Measurements from ENCODE around the gene UPB1. TPM values are rescaled to one million over a fixed set of nuclear protein-coding genes. Genes with fewer than 3 reads are reported as not detected.

The UPB1 gene
- total RNA-seq, 1 experiment from 2014 or later, result 0.47 TPM

GRCh38 chr22:24465975-24466374 is 29.2 kb upstream of the UPB1 start:
- no peak for DNase-seq (ENCODE audit: low read depth in 1 of 2, low spot score in 2 of 2)
- H3K27me3 ChIP-seq (replicated peaks), result no peaks in the 10 kb centered on the region
- H3K9me3 ChIP-seq (replicated peaks), result no peaks in the 10 kb centered on the region
- H3K27ac ChIP-seq, result peak overlapping the region; percentile 61
- no peak overlapping the region for H3K4me3 ChIP-seq
- no peaks in the 10 kb centered on the region for H3K36me3 ChIP-seq
- peaks cover 27% of the 10 kb centered on the region for H3K4me1 ChIP-seq (replicated peaks)

DNA sequence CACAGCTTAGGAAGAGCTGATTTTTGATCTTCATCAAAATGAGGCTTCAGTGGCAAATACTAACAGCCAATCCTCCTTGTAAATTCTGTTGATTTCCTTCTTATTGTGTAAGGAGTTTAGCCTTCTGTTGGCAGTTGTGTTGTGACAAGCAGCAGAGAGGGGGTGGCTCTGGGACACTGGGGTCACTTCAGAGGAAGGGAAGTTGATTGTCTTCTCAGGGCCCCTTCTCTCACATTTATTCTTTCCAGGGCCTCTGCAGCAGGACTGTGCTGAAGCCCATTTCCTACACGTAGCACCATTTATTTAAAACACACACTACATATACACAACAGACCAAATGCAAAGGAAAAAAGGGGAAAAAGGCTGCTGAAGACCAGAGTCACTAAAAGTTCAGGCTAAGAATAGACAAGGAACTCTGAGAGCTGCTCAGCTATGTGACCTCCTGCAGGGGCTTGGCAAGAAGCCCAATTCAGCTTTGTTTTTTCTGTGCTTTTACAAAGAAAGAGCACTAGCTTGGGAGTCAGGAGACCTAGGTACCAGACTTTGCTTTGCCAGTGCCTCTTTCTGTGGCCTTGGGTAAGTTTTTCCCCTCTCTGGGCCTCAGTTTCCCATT is 28.3 kb upstream of the UPB1 start:
- H3K9me3 ChIP-seq (replicated peaks), result no peaks in the 10 kb centered on the region
- H3K4me3 ChIP-seq, result no peak overlapping the region
- no peaks in the 10 kb centered on the region for H3K36me3 ChIP-seq
- H3K27ac ChIP-seq, result peak overlapping the region; percentile 61
- H3K4me1 ChIP-seq (replicated peaks), result peaks cover 33% of the 10 kb centered on the region
- H3K27me3 ChIP-seq (replicated peaks), result no peaks in the 10 kb centered on the region
- DNase-seq (ENCODE audit: low read depth in 1 of 2, low spot score in 2 of 2), result peak; percentile 62 to 80

DNA sequence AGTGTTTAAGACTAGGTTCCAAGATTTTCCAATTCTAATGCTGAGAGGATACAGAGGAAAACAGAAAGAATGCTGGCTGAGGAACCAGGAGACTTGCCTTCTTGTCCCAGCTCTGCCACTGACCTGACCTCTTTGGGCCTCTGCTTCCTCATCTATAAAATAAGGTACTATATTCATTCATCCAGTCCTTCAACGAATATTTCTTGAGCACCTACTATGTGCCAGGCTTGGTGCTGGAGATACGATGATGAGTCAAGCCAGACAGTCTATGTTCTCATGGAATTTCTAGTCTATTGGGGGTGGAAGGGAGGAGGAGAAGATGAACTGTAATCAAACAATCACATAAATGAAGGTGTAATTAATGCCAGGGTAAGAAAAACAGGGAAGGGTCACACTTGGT is 27.8 kb upstream of the UPB1 start:
- no peak overlapping the region for H3K4me3 ChIP-seq
- DNase-seq (ENCODE audit: low read depth in 1 of 2, low spot score in 2 of 2), result no peak
- no peaks in the 10 kb centered on the region for H3K9me3 ChIP-seq (replicated peaks)
- H3K27ac ChIP-seq, result peak overlapping the region; percentile 61
- peaks cover 33% of the 10 kb centered on the region for H3K4me1 ChIP-seq (replicated peaks)
- H3K27me3 ChIP-seq (replicated peaks), result no peaks in the 10 kb centered on the region
- no peaks in the 10 kb centered on the region for H3K36me3 ChIP-seq

DNA sequence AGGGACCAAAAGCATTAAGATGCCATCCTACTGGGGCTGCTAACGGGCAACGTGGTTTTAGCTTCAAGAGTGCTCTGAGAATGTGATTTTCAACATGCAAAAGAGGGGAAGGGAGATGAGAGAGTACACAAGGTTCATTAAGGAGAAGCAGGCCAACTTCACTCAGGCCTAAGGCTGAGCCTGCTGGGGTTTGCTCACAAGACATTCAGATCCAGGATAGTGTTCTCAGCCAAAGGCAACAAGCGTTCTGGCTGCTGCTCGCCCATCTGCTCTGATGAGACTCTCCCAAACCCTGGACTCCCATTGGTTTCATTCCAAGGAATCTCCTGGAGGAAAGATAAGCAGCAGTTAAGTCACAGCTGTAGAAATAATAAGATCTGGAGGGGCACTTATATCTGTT is 23.6 kb upstream of the UPB1 start:
- H3K4me1 ChIP-seq (replicated peaks), result peaks cover 49% of the 10 kb centered on the region
- H3K27ac ChIP-seq, result no peak overlapping the region
- no peaks in the 10 kb centered on the region for H3K9me3 ChIP-seq (replicated peaks)
- H3K27me3 ChIP-seq (replicated peaks), result no peaks in the 10 kb centered on the region
- no peak overlapping the region for H3K4me3 ChIP-seq
- no peak for DNase-seq (ENCODE audit: low read depth in 1 of 2, low spot score in 2 of 2)
- no peaks in the 10 kb centered on the region for H3K36me3 ChIP-seq

DNA sequence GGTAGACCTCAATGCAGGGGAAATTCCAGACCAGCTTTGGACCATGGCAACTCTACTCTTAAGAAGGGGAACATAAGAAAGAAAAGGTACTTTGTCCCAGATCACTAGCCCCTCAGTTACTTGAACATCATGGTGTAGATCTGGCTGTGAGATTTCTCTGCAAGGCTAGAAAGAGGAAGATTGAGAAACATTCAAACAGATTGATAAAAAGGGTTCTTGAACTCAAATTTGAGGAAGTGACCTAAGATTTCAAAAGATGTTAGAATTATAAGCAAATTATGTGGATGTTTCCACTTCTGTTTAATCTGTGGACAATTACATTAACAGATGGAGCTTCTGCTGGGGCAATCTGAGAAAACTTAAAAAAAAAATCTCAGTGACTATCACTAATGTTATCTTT is 21.8 kb upstream of the UPB1 start:
- Histone ChIP-seq H3K27me3 (replicated peaks) (no peaks in the 10 kb centered on the region), H3K4me1 (replicated peaks) (peaks cover 38% of the 10 kb centered on the region), H3K9me3 (replicated peaks) (no peaks in the 10 kb centered on the region), H3K27ac (peak overlapping the region; percentile 94), H3K4me3 (no peak overlapping the region), H3K36me3 (no peaks in the 10 kb centered on the region)
- DNase-seq (ENCODE audit: low read depth in 1 of 2, low spot score in 2 of 2), result no peak

- Histone ChIP-seq H3K4me3 (no peak overlapping the region), H3K36me3 (no peaks in the 10 kb centered on the region), H3K4me1 (replicated peaks) (peaks cover 38% of the 10 kb centered on the region), H3K27me3 (replicated peaks) (no peaks in the 10 kb centered on the region), H3K9me3 (replicated peaks) (no peaks in the 10 kb centered on the region), H3K27ac (peak overlapping the region; percentile 94)
- DNase-seq (ENCODE audit: low read depth in 1 of 2, low spot score in 2 of 2), result peak; percentile 83 to 92
These were observed 20.9 kb upstream of the UPB1 start for GRCh38 chr22:24474221-24474620.

DNA sequence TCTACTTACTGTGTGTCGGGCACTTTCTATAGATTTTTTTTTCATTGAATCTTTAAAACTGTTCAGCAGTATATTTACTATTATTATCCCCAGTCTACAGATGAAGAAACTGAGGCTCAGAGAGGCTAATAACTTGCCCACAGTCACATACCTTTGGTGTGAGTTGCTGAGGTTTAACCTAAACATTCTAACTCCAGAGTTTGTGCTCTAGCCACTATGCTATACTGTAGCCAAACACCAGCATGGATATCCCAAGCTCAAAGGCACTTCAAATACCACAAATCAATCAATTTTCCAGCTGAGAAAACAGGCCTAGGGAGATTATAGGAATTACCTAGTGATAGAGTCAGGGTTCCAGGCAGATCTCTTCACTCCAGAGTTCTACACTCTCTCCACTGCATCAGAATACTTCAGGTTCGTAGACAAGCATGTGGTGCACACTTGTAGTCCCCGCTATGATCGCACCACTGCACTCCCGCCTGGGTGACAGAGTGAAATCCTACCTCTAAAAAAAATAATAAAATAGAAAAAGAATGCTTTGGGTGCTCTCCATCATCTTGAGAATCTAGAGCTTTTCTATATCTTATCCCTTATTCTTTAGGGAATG is 20.4 kb upstream of the UPB1 start:
- Histone ChIP-seq H3K4me1 (replicated peaks) (peaks cover 38% of the 10 kb centered on the region), H3K36me3 (no peaks in the 10 kb centered on the region), H3K4me3 (no peak overlapping the region), H3K27ac (peak overlapping the region; percentile 94), H3K9me3 (replicated peaks) (no peaks in the 10 kb centered on the region), H3K27me3 (replicated peaks) (no peaks in the 10 kb centered on the region)
- DNase-seq (ENCODE audit: low read depth in 1 of 2, low spot score in 2 of 2), result no peak

GRCh38 chr22:24481641-24482040 is 13.5 kb upstream of the UPB1 start:
- no peak overlapping the region for H3K27ac ChIP-seq
- H3K36me3 ChIP-seq, result no peaks in the 10 kb centered on the region
- H3K4me1 ChIP-seq (replicated peaks), result peaks cover 35% of the 10 kb centered on the region
- no peaks in the 10 kb centered on the region for H3K27me3 ChIP-seq (replicated peaks)
- H3K4me3 ChIP-seq, result no peak overlapping the region
- DNase-seq (ENCODE audit: low read depth in 1 of 2, low spot score in 2 of 2), result no peak
- H3K9me3 ChIP-seq (replicated peaks), result no peaks in the 10 kb centered on the region

- no peak overlapping the region for H3K27ac ChIP-seq
- no peaks in the 10 kb centered on the region for H3K36me3 ChIP-seq
- no peaks in the 10 kb centered on the region for H3K9me3 ChIP-seq (replicated peaks)
- DNase-seq (ENCODE audit: low read depth in 1 of 2, low spot score in 2 of 2), result peak in 1 of 2 experiments; percentile 53
- no peak overlapping the region for H3K4me3 ChIP-seq
- H3K27me3 ChIP-seq (replicated peaks), result no peaks in the 10 kb centered on the region
- H3K4me1 ChIP-seq (replicated peaks), result peaks cover 44% of the 10 kb centered on the region
These were observed 12.6 kb upstream of the UPB1 start for GRCh38 chr22:24482575-24482974.

GRCh38 chr22:24482998-24483397 is 12.1 kb upstream of the UPB1 start:
- Histone ChIP-seq H3K27me3 (replicated peaks) (no peaks in the 10 kb centered on the region), H3K9me3 (replicated peaks) (no peaks in the 10 kb centered on the region), H3K4me3 (no peak overlapping the region), H3K36me3 (no peaks in the 10 kb centered on the region), H3K27ac (no peak overlapping the region), H3K4me1 (replicated peaks) (peaks cover 47% of the 10 kb centered on the region)
- no peak for DNase-seq (ENCODE audit: low read depth in 1 of 2, low spot score in 2 of 2)

DNA sequence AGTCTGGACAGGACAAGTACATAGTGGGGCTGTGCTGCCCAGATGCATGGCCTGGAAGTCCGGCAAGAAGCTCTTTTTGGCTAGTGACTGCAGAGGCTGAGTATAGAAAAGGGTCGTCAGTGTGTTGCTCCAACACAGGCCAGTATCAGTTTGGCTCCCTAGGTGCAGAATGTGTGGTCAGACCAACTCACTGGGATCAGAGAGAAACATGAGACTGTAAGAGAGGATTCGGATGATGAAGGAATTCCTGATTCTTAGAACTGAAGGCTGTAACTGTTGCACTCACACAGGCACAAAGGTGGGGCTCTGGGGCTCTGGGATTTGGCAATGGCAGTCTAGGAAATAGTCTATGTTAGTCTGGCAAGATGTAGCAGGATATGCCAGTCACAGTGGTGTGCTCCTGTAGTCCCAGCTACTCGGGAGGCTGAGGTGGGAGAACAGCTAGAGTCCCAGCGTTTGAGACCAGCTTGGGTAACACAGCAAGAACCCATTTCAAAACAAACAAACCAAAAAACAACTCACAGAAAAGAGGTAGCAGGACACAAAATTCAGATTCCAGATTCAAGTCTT is 11.1 kb upstream of the UPB1 start:
- Histone ChIP-seq H3K36me3 (no peaks in the 10 kb centered on the region), H3K4me1 (replicated peaks) (peaks cover 47% of the 10 kb centered on the region), H3K27ac (no peak overlapping the region), H3K27me3 (replicated peaks) (no peaks in the 10 kb centered on the region), H3K9me3 (replicated peaks) (no peaks in the 10 kb centered on the region), H3K4me3 (no peak overlapping the region)
- DNase-seq (ENCODE audit: low read depth in 1 of 2, low spot score in 2 of 2), result no peak

DNA sequence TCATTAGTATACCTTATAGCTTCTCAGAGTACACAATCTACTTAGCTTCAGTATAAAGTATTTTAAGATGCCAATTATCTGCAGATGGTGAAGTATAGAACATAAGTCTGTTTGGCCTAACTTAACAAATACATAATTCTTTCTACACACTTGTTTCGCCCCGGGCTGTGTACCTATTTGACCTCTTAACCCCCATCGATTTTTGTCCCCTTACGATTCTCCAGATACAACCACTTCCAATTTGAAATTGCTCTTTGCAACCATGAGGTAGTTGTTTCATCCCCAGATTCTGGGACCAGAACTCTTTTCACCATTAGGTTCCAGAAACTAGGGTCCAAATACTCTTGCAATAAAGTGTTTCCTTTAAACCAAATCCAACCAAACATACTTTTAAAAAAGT is 10.0 kb upstream of the UPB1 start:
- Histone ChIP-seq H3K27me3 (replicated peaks) (no peaks in the 10 kb centered on the region), H3K27ac (no peak overlapping the region), H3K36me3 (no peaks in the 10 kb centered on the region), H3K4me3 (no peak overlapping the region), H3K9me3 (replicated peaks) (no peaks in the 10 kb centered on the region), H3K4me1 (replicated peaks) (peaks cover 47% of the 10 kb centered on the region)
- no peak for DNase-seq (ENCODE audit: low read depth in 1 of 2, low spot score in 2 of 2)

- Histone ChIP-seq H3K9me3 (replicated peaks) (no peaks in the 10 kb centered on the region), H3K4me1 (replicated peaks) (peaks cover 47% of the 10 kb centered on the region), H3K36me3 (no peaks in the 10 kb centered on the region), H3K27ac (no peak overlapping the region), H3K4me3 (no peak overlapping the region), H3K27me3 (replicated peaks) (no peaks in the 10 kb centered on the region)
- no peak for DNase-seq (ENCODE audit: low read depth in 1 of 2, low spot score in 2 of 2)
These were observed 9.5 kb upstream of the UPB1 start for GRCh38 chr22:24485608-24486007.

DNA sequence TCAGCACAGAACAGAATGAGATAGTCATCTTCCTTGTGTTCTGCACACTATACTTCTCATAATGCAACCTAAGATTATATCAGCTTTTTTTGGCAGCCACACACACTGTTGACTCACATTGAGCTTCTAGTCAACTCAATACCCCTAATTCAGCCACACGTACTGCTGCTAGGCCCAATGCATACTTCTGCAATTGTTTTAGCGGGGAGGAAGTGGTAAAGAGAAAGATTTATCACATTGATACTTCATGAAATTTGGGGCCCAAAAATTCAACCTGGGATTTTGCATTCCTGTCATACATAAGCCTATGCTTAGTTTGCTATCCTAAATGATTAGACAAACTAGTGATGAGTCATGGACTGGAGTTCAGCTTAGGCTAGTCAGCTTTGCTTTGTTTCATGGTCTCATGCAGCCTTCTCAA is 8.6 kb upstream of the UPB1 start:
- DNase-seq (ENCODE audit: low read depth in 1 of 2, low spot score in 2 of 2), result peak; percentile 62 to 87
- H3K4me1 ChIP-seq (replicated peaks), result peaks cover 47% of the 10 kb centered on the region
- H3K4me3 ChIP-seq, result no peak overlapping the region
- H3K27me3 ChIP-seq (replicated peaks), result no peaks in the 10 kb centered on the region
- H3K27ac ChIP-seq, result peak overlapping the region; percentile 27
- no peaks in the 10 kb centered on the region for H3K9me3 ChIP-seq (replicated peaks)
- H3K36me3 ChIP-seq, result no peaks in the 10 kb centered on the region
